ENCODE measurements around the gene NFATC2.

GRCh38 chr20:51571460-51571794 lies 28.9 kb upstream of the NFATC2 start:
- TF ChIP-seq, protein P1, sequence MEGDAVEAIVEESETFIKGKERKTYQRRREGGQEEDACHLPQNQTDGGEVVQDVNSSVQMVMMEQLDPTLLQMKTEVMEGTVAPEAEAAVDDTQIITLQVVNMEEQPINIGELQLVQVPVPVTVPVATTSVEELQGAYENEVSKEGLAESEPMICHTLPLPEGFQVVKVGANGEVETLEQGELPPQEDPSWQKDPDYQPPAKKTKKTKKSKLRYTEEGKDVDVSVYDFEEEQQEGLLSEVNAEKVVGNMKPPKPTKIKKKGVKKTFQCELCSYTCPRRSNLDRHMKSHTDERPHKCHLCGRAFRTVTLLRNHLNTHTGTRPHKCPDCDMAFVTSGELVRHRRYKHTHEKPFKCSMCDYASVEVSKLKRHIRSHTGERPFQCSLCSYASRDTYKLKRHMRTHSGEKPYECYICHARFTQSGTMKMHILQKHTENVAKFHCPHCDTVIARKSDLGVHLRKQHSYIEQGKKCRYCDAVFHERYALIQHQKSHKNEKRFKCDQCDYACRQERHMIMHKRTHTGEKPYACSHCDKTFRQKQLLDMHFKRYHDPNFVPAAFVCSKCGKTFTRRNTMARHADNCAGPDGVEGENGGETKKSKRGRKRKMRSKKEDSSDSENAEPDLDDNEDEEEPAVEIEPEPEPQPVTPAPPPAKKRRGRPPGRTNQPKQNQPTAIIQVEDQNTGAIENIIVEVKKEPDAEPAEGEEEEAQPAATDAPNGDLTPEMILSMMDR (IDR thresholded peaks at IDR 0.05) = no peak
- TF ChIP-seq POLR2A (IDR thresholded peaks at IDR 0.05) = no peak

Data from uterus (tissue), 2 donors.